GM03348 (cell line): ENCODE measurements around the gene OXSR1.
"Not testable (repeated sequence)": the region's sequence is repeated elsewhere in the genome, so short reads cannot be mapped to it uniquely, and the experiment has no call there.

Experiments used
- DNase-seq: peaks from one replicate; pipeline ENCODE4 v3.0.0; 2012; ENCODE audit warnings: low spot score

Gene OXSR1

GRCh38 chr3:38227989-38228388, 62.7 kb downstream of the OXSR1 start:
- DNase-seq = peak; percentile 36

- peak; percentile 21 for DNase-seq
These were observed 63.7 kb downstream of the OXSR1 start for GRCh38 chr3:38229036-38229435.

GRCh38 chr3:38232701-38233100, 67.4 kb downstream of the OXSR1 start:
- DNase-seq = no peak

GRCh38 chr3:38235466-38235865, 70.1 kb downstream of the OXSR1 start:
- DNase-seq = no peak

- no peak for DNase-seq
These were observed 73.2 kb downstream of the OXSR1 start for GRCh38 chr3:38238416-38239008.

GRCh38 chr3:38242812-38243211, 77.5 kb downstream of the OXSR1 start:
- not testable (repeated sequence) for DNase-seq

- no peak for DNase-seq
These were observed 80.6 kb downstream of the OXSR1 start for GRCh38 chr3:38245930-38246329.

GRCh38 chr3:38247366-38248035, 82.2 kb downstream of the OXSR1 start:
- DNase-seq = peak; percentile 85

- DNase-seq = no peak
These were observed 84.9 kb downstream of the OXSR1 start for GRCh38 chr3:38250198-38250597.

GRCh38 chr3:38251197-38251596, 85.9 kb downstream of the OXSR1 start:
- no peak for DNase-seq

- DNase-seq = no peak
These were observed 88.4 kb downstream of the OXSR1 start for GRCh38 chr3:38253704-38254103.

- no peak for DNase-seq
These were observed 89.5 kb downstream of the OXSR1 start for GRCh38 chr3:38254872-38255271.

- DNase-seq = no peak
These were observed 90.3 kb downstream of the OXSR1 start for GRCh38 chr3:38255627-38256026.

GRCh38 chr3:38257583-38257982, 92.2 kb downstream of the OXSR1 start:
- no peak for DNase-seq

- no peak for DNase-seq
These were observed 95.1 kb downstream of the OXSR1 start for GRCh38 chr3:38260474-38260873.

GRCh38 chr3:38264353-38264771, 99.0 kb downstream of the OXSR1 start:
- peak; percentile 3 for DNase-seq

- DNase-seq = no peak
These were observed 99.4 kb downstream of the OXSR1 start for GRCh38 chr3:38264779-38265178.

- no peak for DNase-seq
These were observed 100.4 kb downstream of the OXSR1 start, which contains the start of gene SLC22A13 for GRCh38 chr3:38265604-38266307. TSS of gene SLC22A13 (plus strand) at chr3:38265812. CDS start at chr3:38265861, 49 bp downstream.

GRCh38 chr3:38266810-38267209, 101.5 kb downstream of the OXSR1 start:
- DNase-seq = no peak

- no peak for DNase-seq
These were observed 102.3 kb downstream of the OXSR1 start for GRCh38 chr3:38267662-38268061.

GRCh38 chr3:38268087-38268486, 102.8 kb downstream of the OXSR1 start:
- DNase-seq = no peak

GRCh38 chr3:38268522-38268921, 103.2 kb downstream of the OXSR1 start:
- DNase-seq = no peak

GRCh38 chr3:38270606-38271005, 105.3 kb downstream of the OXSR1 start:
- DNase-seq = no peak
